ENCODE data around the gene KLHL22. TPM values are rescaled to one million over a fixed set of nuclear protein-coding genes. Genes with fewer than 3 reads are reported as not detected.

The KLHL22 gene
- total and polyA plus RNA-seq, 2 of the 13 experiments (the other 11 are each of a cell fraction or from before 2014, with no cell fraction given), result 10.9 to 14.8 TPM

DNA sequence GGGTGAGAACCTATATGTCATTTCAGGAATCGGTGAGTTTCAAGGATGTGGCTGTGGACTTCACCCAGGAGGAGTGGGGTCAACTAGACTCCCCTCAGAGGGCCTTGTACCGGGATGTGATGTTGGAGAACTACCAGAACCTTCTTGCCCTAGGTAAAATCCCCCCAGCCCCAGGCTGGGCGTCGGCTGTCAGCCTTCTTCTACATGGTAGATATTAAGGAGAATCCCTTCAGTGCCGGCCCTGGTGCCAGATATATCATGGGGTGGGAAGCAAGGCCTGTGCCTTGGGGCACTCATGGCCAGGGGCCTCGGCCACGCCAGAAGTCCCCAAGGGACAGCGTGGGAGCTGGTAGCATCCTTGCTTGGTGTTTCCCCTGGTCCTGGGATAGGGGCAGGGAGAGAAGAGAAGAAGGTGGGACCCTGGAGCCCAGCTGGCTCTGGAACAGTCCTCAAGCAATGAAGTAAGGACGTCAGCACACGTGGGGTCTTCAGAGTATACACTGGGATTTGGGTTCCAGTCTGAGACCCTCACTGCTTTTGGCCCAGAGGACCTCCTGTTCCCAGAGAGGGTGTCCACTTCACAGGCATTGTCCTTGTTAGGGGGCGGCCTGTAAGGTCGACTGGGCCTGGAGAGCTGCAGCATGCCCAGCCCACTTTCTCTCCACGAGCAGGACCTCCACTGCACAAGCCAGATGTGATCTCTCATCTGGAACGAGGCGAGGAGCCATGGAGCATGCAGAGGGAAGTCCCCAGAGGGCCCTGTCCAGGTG is 94.8 kb downstream of the KLHL22 start (continued):
- TF ChIP-seq, protein P1, sequence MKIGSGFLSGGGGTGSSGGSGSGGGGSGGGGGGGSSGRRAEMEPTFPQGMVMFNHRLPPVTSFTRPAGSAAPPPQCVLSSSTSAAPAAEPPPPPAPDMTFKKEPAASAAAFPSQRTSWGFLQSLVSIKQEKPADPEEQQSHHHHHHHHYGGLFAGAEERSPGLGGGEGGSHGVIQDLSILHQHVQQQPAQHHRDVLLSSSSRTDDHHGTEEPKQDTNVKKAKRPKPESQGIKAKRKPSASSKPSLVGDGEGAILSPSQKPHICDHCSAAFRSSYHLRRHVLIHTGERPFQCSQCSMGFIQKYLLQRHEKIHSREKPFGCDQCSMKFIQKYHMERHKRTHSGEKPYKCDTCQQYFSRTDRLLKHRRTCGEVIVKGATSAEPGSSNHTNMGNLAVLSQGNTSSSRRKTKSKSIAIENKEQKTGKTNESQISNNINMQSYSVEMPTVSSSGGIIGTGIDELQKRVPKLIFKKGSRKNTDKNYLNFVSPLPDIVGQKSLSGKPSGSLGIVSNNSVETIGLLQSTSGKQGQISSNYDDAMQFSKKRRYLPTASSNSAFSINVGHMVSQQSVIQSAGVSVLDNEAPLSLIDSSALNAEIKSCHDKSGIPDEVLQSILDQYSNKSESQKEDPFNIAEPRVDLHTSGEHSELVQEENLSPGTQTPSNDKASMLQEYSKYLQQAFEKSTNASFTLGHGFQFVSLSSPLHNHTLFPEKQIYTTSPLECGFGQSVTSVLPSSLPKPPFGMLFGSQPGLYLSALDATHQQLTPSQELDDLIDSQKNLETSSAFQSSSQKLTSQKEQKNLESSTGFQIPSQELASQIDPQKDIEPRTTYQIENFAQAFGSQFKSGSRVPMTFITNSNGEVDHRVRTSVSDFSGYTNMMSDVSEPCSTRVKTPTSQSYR (CRISPR knock-in tag; IDR thresholded peaks at IDR 0.05; ENCODE audit: borderline replicate concordance), result no peak
- TF ChIP-seq PHF20 (CRISPR knock-in tag; IDR thresholded peaks at IDR 0.05), result no peak
- TF ChIP-seq, protein P2, sequence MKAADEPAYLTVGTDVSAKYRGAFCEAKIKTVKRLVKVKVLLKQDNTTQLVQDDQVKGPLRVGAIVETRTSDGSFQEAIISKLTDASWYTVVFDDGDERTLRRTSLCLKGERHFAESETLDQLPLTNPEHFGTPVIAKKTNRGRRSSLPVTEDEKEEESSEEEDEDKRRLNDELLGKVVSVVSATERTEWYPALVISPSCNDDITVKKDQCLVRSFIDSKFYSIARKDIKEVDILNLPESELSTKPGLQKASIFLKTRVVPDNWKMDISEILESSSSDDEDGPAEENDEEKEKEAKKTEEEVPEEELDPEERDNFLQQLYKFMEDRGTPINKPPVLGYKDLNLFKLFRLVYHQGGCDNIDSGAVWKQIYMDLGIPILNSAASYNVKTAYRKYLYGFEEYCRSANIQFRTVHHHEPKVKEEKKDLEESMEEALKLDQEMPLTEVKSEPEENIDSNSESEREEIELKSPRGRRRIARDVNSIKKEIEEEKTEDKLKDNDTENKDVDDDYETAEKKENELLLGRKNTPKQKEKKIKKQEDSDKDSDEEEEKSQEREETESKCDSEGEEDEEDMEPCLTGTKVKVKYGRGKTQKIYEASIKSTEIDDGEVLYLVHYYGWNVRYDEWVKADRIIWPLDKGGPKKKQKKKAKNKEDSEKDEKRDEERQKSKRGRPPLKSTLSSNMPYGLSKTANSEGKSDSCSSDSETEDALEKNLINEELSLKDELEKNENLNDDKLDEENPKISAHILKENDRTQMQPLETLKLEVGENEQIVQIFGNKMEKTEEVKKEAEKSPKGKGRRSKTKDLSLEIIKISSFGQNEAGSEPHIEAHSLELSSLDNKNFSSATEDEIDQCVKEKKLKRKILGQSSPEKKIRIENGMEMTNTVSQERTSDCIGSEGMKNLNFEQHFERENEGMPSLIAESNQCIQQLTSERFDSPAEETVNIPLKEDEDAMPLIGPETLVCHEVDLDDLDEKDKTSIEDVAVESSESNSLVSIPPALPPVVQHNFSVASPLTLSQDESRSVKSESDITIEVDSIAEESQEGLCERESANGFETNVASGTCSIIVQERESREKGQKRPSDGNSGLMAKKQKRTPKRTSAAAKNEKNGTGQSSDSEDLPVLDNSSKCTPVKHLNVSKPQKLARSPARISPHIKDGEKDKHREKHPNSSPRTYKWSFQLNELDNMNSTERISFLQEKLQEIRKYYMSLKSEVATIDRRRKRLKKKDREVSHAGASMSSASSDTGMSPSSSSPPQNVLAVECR (CRISPR knock-in tag; IDR thresholded peaks at IDR 0.05; ENCODE audit: borderline replicate concordance), result no peak
- no peak for TF ChIP-seq ELF3 (CRISPR knock-in tag; IDR thresholded peaks at IDR 0.05)
- TF ChIP-seq RFX1 (IDR thresholded peaks at IDR 0.05), result no peak
- TF ChIP-seq, protein P3, sequence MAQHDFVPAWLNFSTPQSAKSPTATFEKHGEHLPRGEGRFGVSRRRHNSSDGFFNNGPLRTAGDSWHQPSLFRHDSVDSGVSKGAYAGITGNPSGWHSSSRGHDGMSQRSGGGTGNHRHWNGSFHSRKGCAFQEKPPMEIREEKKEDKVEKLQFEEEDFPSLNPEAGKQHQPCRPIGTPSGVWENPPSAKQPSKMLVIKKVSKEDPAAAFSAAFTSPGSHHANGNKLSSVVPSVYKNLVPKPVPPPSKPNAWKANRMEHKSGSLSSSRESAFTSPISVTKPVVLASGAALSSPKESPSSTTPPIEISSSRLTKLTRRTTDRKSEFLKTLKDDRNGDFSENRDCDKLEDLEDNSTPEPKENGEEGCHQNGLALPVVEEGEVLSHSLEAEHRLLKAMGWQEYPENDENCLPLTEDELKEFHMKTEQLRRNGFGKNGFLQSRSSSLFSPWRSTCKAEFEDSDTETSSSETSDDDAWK (CRISPR knock-in tag; IDR thresholded peaks at IDR 0.05), result no peak

Measured in HepG2 (cell line).